BJ (cell line): ENCODE results near the gene NCL. TPM values are rescaled to one million over a fixed set of nuclear protein-coding genes. Genes with fewer than 3 reads are reported as not detected.

Experiments
- CTCF ChIA-PET: fragments of 350-600 bp; formaldehyde crosslinking; extraction: SDS; loops from one replicate; lab custom pipeline; 2021; ENCODE audit warnings: antibody characterized with exemption, inconsistent platforms; lab: Yijun Ruan, JAX
- POLR2A ChIA-PET: fragments of 300-600 bp; sonication (Branson Sonifier 250); formaldehyde crosslinking; extraction: SDS; loops from one replicate; lab custom pipeline; 2021; ENCODE audit warnings: antibody characterized with exemption; lab: Charles Lee
- DNase-seq: peaks from one replicate; pipeline ENCODE4 v3.0.0-alpha.2; 2011; ENCODE audit warnings: low read depth
- H3K27me3 ChIP-seq: 2 replicates; pipeline ENCODE4 v1.6.0; 2011; ENCODE audit warnings: low read length; ENCODE audit not compliant: control insufficient read depth, insufficient read depth
- H3K36me3 ChIP-seq: 2 replicates; pipeline ENCODE4 v1.5.1; 2011; ENCODE audit warnings: low read length; ENCODE audit not compliant: control insufficient read depth, insufficient read depth
- H3K4me3 ChIP-seq: 2 replicates; pipeline ENCODE4 v1.5.1; 2011; ENCODE audit warnings: low read depth, mild to moderate bottlenecking, control low read depth, low read length
- polyA plus RNA-seq: library from polyadenylated mRNA; depleted of rRNA; stranded (reverse); fragments of >200 nt; gene quantifications from 2 replicates; pipeline ENCODE4 v1.2.3, GENCODE V29; 2011
- TF ChIP-seq, protein P1 (sequence below): IDR thresholded peaks from 2 replicates; pipeline ENCODE4 v1.5.1; 2011; ENCODE audit warnings: low read depth, mild to moderate bottlenecking, control low read depth, inconsistent platforms, low read length, moderate library complexity; ENCODE audit not compliant: insufficient read depth

The NCL gene
- polyA plus RNA-seq, 1 experiment = 76.9 TPM

GRCh38 chr2:231425811-231426703 is 38.2 kb downstream of the NCL start:
- CTCF ChIA-PET = interaction anchor here (1.0 to 2.5 kb wide), 5 partner anchors 10 to 199 kb away, joined by 3 to 14 read pairs (median 5); no protein-coding TSS in a partner anchor
- TF ChIP-seq, protein P1, sequence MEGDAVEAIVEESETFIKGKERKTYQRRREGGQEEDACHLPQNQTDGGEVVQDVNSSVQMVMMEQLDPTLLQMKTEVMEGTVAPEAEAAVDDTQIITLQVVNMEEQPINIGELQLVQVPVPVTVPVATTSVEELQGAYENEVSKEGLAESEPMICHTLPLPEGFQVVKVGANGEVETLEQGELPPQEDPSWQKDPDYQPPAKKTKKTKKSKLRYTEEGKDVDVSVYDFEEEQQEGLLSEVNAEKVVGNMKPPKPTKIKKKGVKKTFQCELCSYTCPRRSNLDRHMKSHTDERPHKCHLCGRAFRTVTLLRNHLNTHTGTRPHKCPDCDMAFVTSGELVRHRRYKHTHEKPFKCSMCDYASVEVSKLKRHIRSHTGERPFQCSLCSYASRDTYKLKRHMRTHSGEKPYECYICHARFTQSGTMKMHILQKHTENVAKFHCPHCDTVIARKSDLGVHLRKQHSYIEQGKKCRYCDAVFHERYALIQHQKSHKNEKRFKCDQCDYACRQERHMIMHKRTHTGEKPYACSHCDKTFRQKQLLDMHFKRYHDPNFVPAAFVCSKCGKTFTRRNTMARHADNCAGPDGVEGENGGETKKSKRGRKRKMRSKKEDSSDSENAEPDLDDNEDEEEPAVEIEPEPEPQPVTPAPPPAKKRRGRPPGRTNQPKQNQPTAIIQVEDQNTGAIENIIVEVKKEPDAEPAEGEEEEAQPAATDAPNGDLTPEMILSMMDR = no peak
- Histone ChIP-seq H3K27me3 (no peaks in the 10 kb centered on the region; the same call in 1 of the 2 replicates), H3K36me3 (no peaks in the 10 kb centered on the region), H3K4me3 (no peak overlapping the region)
- no peak for DNase-seq
- POLR2A ChIA-PET = no interaction called here

DNA sequence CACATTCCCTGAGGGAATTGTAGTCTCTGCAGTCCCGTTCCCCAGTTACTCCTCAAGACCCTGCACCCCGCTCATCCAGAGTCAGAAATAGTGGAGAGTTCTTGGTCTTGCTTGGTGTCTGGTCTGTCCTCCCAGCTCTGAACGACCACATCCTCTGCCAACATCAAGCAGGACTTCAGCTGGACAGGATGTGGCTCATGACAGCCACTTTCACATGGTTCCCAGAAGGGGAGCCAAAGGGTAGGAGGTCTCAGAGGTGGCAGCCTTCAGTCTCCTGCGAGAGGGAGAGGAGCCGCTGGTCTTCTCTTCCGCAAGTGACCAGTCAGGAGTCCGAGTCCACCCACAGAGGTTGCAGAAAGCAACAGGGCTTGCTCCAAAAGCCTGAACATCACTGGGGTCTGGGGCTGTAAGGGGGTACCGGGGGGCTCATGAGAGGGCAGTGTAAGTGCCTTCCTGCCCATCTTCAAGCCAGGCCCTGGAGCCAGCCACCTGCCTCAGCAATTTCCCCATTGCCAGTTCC is 38.9 kb downstream of the NCL start:
- Histone ChIP-seq H3K27me3 (no peaks in the 10 kb centered on the region; the same call in 1 of the 2 replicates), H3K36me3 (no peaks in the 10 kb centered on the region), H3K4me3 (no peak overlapping the region)
- TF ChIP-seq, protein P1 = no peak
- CTCF ChIA-PET = interaction anchor here (0.6 to 2.5 kb wide), 6 partner anchors 9 to 198 kb away, joined by 3 to 14 read pairs (median 4); no protein-coding TSS in a partner anchor
- POLR2A ChIA-PET = no interaction called here
- no peak for DNase-seq

GRCh38 chr2:231423176-231423575 is 41.1 kb downstream of the NCL start:
- TF ChIP-seq, protein P1 = no peak
- DNase-seq = no peak
- H3K4me3 ChIP-seq = no peak overlapping the region
- H3K36me3 ChIP-seq = no peaks in the 10 kb centered on the region
- POLR2A ChIA-PET = no interaction called here
- no peaks in the 10 kb centered on the region; the same call in 1 of the 2 replicates for H3K27me3 ChIP-seq
- CTCF ChIA-PET = interaction anchor here (3.5 kb wide), 1 partner anchor 11 kb away, joined by 23 read pairs; no protein-coding TSS in a partner anchor

GRCh38 chr2:231422056-231422455 is 42.2 kb downstream of the NCL start:
- Histone ChIP-seq H3K36me3 (no peaks in the 10 kb centered on the region), H3K27me3 (no peaks in the 10 kb centered on the region; the same call in 1 of the 2 replicates), H3K4me3 (no peak overlapping the region)
- no peak for DNase-seq
- POLR2A ChIA-PET = no interaction called here
- CTCF ChIA-PET = interaction anchor here (3.5 kb wide), 1 partner anchor 10 kb away, joined by 23 read pairs; no protein-coding TSS in a partner anchor
- TF ChIP-seq, protein P1 = no peak
